HG02943 (cell line): Measurements from ENCODE around the gene GAL.

ENCODE experiments used
- ATAC-seq: cut with Tn5 transposase; IDR thresholded peaks from one replicate; pipeline ENCODE4 v1.9.1; 2021; ENCODE audit warnings: mild to moderate bottlenecking, low read depth, moderate library complexity; ENCODE audit not compliant: unreplicated experiment

The GAL gene

DNA sequence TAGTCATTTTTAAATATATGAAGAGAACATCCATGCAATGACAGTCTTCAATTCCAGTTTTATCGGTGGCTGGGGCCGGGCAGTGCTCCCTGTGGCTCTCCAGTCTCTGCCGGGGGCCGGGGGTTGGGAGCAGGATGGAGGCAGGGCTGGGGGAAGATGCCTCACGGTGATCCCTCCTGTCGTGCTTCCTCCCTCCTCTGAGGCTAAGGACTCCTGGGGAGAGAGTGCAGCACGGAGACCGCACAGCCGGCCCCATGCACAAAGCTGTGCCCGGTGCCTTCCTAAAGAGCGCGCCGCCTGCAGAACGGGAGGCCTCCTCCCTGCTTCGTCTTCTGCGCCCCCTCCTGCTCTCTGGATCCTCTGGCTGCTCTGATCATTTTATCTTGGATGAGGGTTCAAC lies 20.5 kb downstream of the GAL start:
- no peak for ATAC-seq

DNA sequence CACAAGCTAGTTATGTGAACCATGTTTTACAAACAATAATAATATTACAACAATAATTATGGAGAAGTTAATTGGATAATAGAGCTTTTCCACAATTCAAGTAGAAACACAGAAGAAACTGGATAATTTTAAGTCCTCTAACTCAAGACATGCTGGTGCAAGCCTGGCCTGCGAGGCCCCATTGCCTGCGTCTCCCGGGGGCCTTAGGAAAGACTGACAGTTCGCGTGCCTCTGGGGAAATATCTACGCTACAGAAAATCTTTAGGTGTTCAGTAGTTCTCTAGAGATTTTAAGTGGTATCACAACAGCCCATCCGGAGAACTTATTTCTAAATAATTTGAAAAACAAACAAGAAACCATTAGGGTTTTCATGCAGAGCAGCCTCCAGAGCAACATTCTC lies 23.2 kb downstream of the GAL start:
- no peak for ATAC-seq

DNA sequence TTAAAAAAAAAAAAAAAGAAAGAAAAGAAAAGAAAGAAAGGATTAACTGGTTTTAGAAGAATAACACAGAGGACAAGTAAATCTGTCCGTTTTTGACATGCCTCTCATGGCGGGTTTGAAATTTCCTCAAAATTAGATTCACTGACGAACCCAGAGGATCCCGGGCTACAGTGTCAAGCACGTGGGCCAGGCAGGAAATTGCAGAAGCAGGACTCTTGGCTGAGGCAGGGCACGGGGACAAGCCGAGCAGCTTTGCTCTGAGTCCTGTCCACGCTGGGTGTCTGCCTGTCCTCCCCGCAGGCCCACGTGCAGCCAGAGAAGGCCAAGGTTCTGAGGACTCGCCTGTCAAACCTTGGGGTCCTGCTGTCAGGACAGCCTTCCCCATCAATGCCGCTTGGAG lies 24.7 kb downstream of the GAL start:
- ATAC-seq, result no peak

DNA sequence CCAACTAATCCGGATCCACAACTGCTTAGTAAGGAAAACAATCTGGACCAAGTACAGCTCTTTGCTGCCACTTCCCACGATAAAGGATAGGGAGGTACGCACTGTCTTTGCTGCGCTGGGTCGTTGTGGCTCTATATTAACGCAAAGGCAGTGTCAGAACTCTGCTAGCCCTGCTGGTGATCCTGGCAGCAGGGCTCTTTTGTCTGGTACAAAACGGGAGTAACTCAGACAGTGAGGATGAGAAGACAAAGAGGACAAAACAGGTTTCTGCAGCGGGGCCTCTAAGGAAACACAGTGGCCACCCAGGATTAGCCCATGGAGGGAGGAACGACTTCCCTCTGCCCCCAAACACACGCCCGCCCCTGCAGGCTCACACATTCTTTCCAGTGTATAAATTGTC lies 26.1 kb downstream of the GAL start:
- ATAC-seq, result no peak

DNA sequence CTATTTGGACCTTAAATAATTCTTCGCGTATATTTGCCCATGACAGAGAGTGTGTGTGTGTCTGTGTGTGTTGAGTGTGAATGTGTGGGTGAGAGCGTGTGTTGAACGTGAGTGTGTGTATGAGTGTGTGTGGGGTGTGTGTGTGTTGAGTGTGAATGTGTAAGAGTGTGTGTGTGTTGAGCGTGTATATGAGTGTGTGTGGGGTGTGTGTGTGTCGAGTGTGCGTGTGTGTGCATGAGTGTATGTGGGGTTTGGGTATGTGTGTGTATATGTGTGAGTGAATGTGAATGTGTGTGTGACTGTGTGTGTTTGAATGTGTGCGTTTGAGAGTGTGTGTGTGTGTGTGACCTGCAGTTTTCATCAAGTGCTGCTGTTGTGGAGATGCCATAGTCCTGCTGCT lies 26.8 kb downstream of the GAL start:
- ATAC-seq, result no peak

DNA sequence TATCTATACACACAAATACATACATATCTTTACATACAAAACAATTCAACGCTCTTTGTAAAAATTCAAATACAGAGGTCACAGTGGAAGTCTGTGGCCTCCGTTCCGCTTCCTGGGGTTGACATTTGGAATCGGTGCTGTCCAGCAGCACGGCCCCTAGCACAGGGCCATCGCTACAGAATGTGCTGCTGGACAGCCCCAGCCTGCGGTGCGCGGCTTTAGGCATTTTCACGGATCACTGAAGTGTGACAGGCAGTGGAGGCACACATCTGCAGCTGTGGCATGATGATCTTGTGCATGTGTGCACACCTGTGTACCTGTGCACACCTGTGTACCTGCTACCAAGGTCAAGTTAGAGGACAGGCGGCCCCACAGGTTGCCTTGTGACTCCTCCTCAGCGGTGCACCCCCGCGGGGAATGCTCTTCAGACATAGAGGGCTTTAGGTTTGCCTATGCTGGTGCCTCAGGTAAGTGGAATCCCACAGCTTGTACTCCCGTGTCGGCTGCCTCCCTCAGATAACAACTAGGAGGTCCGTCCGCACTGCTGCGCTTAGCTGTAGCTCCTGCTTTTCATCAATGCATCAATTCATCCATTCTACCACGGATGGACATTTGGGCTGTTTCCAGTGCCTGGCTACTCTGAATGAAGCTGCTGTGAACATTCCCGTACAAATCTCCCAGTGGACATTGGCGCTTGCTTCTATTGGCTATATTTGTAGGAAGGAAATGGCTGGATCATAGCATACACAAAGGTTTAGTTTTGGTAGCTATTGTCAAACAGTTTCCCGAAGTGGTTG lies 29.9 kb downstream of the GAL start:
- ATAC-seq, result no peak

DNA sequence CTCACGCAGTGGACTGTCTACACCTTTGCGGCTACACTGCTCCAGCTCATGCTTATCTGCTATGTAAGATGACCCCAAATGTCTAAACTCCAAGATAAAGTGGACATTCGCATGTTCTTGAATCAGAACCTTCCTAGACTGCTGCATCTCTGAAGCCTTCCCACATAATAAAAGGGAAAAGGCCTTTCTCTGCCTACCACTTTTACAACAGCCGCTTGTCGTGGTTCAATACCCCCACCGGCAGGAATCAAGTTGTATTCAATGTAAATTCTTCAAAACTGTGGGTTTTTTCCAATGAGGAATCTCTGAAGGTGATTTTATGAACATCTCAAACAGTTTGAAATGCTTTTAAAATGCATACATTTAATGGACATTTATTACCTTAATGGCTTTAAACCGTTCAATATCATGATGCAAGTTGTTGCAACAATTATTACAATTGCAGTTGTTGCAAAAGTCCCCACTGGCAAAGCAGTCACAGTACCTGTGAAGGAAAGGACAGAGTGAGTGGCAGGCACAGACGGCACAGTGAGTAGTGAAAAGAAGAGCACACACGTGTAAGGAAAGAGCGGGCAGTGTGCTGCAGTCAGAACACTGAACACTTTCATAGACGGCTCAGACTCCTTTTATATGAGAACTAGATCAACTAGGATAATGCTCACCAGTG lies 31.2 kb downstream of the GAL start:
- ATAC-seq, result no peak

DNA sequence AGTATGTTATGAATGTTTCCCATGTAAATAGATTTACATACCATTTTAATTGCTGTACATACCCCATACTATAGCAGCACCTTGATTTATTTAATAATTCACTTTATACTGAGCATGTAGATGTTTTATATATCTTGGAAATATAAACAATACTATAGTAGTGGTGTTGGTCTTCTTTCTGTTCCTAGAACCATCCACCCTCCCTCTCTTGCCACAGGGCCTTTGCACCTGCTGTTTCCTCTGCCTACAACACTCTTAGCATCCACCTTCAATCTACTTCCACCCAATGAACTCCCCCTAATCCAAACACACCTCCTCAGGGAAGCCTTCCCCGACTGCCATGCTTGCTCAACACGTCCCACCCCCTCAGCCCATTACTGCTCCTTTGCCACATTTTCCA lies 36.7 kb downstream of the GAL start:
- ATAC-seq, result no peak

DNA sequence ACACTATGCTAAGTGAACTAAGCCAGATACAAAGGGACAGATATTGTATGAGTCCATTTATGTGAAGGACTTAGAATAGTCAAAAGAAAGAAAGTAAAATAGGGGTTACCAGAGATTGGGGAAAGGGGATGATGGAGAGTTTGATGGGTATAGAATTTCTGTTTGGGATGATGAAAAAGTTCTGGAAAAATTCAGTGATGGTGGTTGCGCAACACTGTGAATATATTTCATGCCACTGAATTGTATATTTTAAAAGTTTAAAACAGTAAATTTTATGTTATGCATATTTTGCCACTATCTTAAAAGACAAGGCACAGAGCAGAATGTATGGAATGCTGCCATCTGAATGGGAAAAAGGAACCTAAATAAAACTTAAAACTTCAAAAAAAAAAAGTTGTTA lies 37.8 kb downstream of the GAL start:
- no peak for ATAC-seq

DNA sequence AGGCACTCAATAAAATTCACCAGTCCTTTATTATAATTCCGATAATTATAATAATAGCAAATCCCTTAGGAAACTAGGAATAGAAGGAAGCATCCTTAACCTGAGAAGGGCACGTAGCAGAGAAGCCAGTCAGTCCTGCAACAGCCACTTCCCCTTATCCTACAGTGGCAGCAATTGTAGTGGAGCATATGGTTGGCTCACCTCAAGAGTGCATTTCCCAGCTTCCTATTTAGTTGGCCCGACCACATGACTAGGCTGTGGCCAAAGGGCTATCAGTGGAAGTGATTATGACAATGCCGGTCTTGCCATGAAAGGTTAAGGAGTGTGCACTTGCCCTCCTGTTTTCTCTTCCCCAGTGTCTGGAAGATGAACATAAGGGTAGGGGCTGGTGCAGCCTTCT lies 39.9 kb downstream of the GAL start:
- ATAC-seq, result no peak

DNA sequence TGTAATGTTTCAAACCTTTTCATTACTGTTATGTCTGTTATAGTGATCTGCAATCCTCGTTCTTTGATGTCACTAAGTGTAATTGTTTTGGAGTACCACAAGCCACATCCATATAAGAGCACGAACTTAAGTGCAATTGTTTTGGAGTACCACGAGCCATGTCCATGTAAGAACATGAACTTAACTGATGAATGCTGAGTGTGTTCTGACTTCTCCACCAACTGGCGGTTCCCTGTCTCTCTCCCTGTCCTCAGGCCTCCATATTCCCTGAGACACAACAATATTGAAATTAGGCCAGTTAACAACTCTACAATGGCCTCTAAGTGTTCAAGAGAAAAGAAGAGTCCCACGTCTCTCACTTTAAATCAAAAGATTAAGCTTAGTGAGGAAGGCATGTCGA lies 43.4 kb downstream of the GAL start:
- no peak for ATAC-seq

DNA sequence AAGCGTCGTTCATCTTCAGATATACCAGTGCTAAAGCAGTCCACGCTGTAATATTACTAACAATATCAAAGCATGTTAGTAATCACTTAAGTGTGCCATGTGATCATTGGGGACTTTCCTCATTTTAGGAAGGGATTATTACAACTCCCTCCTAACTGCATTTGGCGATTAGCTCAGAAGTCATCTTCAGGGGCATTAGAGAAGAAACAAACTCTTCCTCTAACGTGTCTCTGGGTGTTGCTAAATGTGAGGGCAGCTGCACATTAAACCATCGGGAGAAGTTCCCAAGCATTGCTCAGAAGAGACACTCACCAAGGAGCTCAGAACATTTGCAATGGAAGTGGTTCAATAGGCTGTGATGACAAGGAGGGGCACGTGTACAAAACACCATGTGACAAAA lies 49.8 kb downstream of the GAL start:
- no peak for ATAC-seq

DNA sequence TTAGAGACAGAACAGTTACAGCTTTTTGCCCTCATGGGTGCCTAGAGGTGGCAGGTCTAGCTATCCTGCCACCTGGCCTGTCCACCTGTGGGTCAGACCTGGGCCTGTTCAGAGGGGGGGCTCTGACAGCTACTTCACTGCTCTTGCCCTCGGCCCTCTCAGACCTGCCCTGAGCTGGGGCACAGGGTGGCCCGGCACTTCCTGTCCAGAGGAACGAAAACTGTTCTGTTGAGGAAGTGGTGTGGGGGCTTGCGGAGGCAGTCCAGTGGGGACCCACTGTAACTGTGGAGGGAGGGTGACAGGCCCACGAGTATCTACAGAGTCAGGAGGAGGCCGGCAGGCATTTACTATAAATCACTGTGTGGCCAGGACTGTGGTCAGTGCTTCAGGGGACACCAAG lies 50.8 kb downstream of the GAL start:
- no peak for ATAC-seq

DNA sequence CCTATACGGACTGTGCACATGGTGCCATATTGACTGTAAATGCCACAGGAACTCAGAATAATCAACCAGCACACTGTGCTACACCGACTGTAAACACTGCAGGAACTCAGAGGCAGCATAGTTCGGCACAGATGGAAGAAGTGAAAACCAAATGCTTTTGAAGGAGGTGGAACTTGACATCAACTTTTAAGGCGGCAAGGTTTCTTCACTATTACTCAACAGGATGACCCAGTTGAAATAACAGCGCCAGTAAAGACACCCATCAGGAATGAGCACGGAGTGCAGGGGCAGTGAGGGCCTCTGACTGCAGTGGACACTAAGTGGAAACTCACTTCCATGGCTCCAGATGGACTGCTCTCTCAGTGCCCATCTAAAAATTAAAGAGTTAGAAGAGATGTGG lies 51.3 kb downstream of the GAL start:
- no peak for ATAC-seq
